H1 (cell line): ENCODE results near the gene ZSCAN16.

Experiments
- CHD2 ChIP-seq: IDR thresholded peaks from 2 replicates; pipeline ENCODE4 v1.6.1; 2012; ENCODE audit warnings: low read length, improper control_type of control experiment
- EP300 ChIP-seq, 2 experiments: IDR thresholded peaks; 1 replicate in 1 of 2; 2 replicates in 1 of 2; pipeline ENCODE4 v1.6.1; 2011 to 2012; ENCODE audit warnings: low read depth in 2 of 2, low read length in 2 of 2, mild to moderate bottlenecking in 2 of 2, borderline replicate concordance in 1 of 2, inconsistent platforms in 1 of 2, moderate library complexity in 1 of 2
- FOSL1 ChIP-seq: IDR thresholded peaks from 2 replicates; pipeline ENCODE4 v1.6.1; 2011; ENCODE audit warnings: mild to moderate bottlenecking, low read depth, low read length, moderate library complexity; ENCODE audit not compliant: insufficient read depth
- GABPA ChIP-seq: IDR thresholded peaks from 2 replicates; pipeline ENCODE4 v1.6.1; 2011; ENCODE audit warnings: mild to moderate bottlenecking, low read length, moderate library complexity, borderline replicate concordance; ENCODE audit not compliant: insufficient read depth
- JUN ChIP-seq: IDR thresholded peaks from 2 replicates; pipeline ENCODE4 v1.6.1; 2011; ENCODE audit warnings: low read depth, mild to moderate bottlenecking, improper control_type of control experiment, low read length
- POLR2A ChIP-seq, 2 experiments: IDR thresholded peaks; 1 replicate in 1 of 2; 2 replicates in 1 of 2; pipeline ENCODE4 v1.6.1; 2011; ENCODE audit warnings: low read depth in 2 of 2, low read length in 2 of 2, mild to moderate bottlenecking in 2 of 2; ENCODE audit errors: control extremely low read depth in 1 of 2
- RXRA ChIP-seq: IDR thresholded peaks from 2 replicates; pipeline ENCODE4 v1.6.1; 2011; ENCODE audit warnings: low read depth, mild to moderate bottlenecking, low read length, moderate library complexity; ENCODE audit not compliant: insufficient read depth
- SP2 ChIP-seq: IDR thresholded peaks from 2 replicates; pipeline ENCODE4 v1.6.1; 2012; ENCODE audit warnings: mild to moderate bottlenecking, low read length, inconsistent platforms
- SRF ChIP-seq: IDR thresholded peaks from 2 replicates; pipeline ENCODE4 v1.6.1; 2011; ENCODE audit warnings: mild to moderate bottlenecking, low read depth, low read length, moderate library complexity
- USF2 ChIP-seq: IDR thresholded peaks from 2 replicates; pipeline ENCODE4 v1.6.1; 2011; ENCODE audit warnings: low read length, improper control_type of control experiment
- TF ChIP-seq, protein P1 (sequence below), 3 experiments: IDR thresholded peaks; 1 replicate in 2 of 3; 2 replicates in 1 of 3; pipeline versions ENCODE4 v1.5.1 to v1.6.1; 2011; ENCODE audit warnings: low read length in 3 of 3, mild to moderate bottlenecking in 3 of 3, inconsistent platforms in 2 of 3, low read depth in 1 of 3, moderate library complexity in 1 of 3; ENCODE audit not compliant: insufficient read depth in 1 of 3; ENCODE audit errors: control extremely low read depth in 1 of 3

DNA sequence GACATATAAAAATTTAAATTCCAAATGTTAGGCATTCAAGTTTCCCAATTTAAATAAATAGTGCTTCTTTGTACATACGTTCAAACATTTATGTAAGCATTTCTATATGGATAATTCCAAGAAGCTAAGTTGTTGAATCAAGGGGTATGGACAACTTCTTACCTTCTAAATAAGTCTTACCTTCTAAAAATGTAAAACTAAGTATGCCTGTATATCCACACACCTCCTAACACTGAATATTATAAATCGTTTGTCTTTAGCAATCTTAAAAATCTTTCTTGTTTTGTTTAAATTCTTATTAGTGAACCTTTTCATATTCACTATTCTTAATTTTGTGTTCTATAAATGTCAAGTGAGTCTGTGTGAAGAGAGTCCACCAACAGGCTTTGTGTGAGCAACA, 2.5 kb upstream of the ZSCAN16 start:
- TF ChIP-seq FOSL1 (no peak), POLR2A (IDR thresholded peaks at IDR 0.05; ENCODE audit: control extremely low read depth in 1 of 2, low read depth in 2 of 2, low read length in 2 of 2) (no peak), EP300 (IDR thresholded peaks at IDR 0.05; ENCODE audit: borderline replicate concordance in 1 of 2, low read depth in 2 of 2, low read length in 2 of 2) (no peak), CHD2 (no peak), USF2 (no peak), SRF (no peak), SP2 (no peak), GABPA (no peak), RXRA (no peak), JUN (no peak)
- TF ChIP-seq, protein P1, sequence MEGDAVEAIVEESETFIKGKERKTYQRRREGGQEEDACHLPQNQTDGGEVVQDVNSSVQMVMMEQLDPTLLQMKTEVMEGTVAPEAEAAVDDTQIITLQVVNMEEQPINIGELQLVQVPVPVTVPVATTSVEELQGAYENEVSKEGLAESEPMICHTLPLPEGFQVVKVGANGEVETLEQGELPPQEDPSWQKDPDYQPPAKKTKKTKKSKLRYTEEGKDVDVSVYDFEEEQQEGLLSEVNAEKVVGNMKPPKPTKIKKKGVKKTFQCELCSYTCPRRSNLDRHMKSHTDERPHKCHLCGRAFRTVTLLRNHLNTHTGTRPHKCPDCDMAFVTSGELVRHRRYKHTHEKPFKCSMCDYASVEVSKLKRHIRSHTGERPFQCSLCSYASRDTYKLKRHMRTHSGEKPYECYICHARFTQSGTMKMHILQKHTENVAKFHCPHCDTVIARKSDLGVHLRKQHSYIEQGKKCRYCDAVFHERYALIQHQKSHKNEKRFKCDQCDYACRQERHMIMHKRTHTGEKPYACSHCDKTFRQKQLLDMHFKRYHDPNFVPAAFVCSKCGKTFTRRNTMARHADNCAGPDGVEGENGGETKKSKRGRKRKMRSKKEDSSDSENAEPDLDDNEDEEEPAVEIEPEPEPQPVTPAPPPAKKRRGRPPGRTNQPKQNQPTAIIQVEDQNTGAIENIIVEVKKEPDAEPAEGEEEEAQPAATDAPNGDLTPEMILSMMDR (IDR thresholded peaks at IDR 0.05; ENCODE audit: control extremely low read depth in 1 of 3, insufficient read depth in 1 of 3, low read depth in 1 of 3, low read length in 3 of 3): no peak
